Stimulated activated CD4-positive, alpha-beta T cell treated with anti-CD3 and anti-CD28 coated beads, Interleukin-1b, Interleukin-23, amount 100 ng/mL, for 1 hour (primary cell): ENCODE measurements around the gene GBX2.

Experiments
- DNase-seq, 2 donors: peaks; one replicate each; pipeline ENCODE4 v3.0.0-alpha.2; 2020; ENCODE audit warnings: low read depth in 2 of 2

Gene GBX2

GRCh38 chr2:236117861-236118269, 50.3 kb downstream of the GBX2 start:
- DNase-seq = no peak

DNA sequence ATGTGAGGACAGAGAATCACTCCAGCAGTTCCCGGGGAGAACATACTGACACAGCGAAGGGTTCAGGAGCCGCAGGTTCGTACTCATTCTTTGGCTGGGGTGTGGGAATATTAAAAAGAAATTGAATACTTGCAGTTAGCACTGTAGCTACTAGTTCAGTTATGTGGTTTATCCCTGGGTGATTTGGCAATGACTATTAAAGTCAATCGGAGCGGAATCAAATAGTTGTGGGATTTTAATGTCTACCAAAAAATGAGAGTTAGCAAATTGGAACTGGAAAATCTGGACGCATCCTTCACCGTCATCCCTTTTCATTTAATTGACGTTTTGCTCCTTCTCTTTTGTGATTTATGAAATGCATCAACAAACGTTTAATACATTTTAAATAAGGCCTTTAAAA, 50.8 kb downstream of the GBX2 start:
- DNase-seq = no peak
